Esophagus squamous epithelium (tissue), 5 donors: ENCODE results near the gene CCM2. TPM values are rescaled to one million over a fixed set of nuclear protein-coding genes. Genes with fewer than 3 reads are reported as not detected.

Source experiments
- DNase-seq: peaks from one replicate; lab custom pipeline; 2025; lab: John Stamatoyannopoulos, UW
- H3K27ac ChIP-seq, 4 donors: fragments of 200-600 bp; sonication (generic); one replicate each; pipeline ENCODE4 v1.5.1; 2016 to 2019; ENCODE audit warnings: mild to moderate bottlenecking in 1 of 4
- H3K27me3 ChIP-seq, 4 donors: fragments of 200-600 bp; sonication (generic); 1 replicate in 3 of 4; 2 replicates in 1 of 4; pipeline versions ENCODE4 v1.5.1 to v1.6.0; 2017 to 2021; ENCODE audit warnings: antibody characterized with exemption in 1 of 4
- H3K36me3 ChIP-seq, 3 donors: fragments of 200-600 bp; sonication (generic); one replicate each; pipeline ENCODE4 v1.5.1; 2016 to 2019
- H3K4me1 ChIP-seq, 3 donors: fragments of 200-600 bp; sonication (generic); one replicate each; pipeline ENCODE4 v1.5.1; 2017 to 2019
- H3K4me3 ChIP-seq, 4 donors: fragments of 200-600 bp; sonication (generic); 1 replicate in 3 of 4; 2 replicates in 1 of 4; pipeline ENCODE4 v1.5.1; 2016 to 2019; ENCODE audit warnings: mild to moderate bottlenecking in 2 of 4, moderate library complexity in 1 of 4
- H3K9me3 ChIP-seq, 3 donors: fragments of 200-600 bp; sonication (generic); one replicate each; pipeline ENCODE4 v1.5.1; 2016 to 2019
- CTCF ChIP-seq, 6 experiments: fragments of 450-650 bp in 4 of 6; fragments of 200-600 bp in 2 of 6; sonication (generic) in 2 of 6; IDR thresholded peaks; one replicate each; pipeline ENCODE4 v1.5.1; 2016 to 2019; ENCODE audit warnings: antibody characterized with exemption in 6 of 6, mild to moderate bottlenecking in 4 of 6, moderate library complexity in 4 of 6
- POLR2A ChIP-seq, 4 donors: fragments of 450-650 bp; IDR thresholded peaks; one replicate each; pipeline ENCODE4 v1.6.1; 2017; ENCODE audit warnings: antibody characterized with exemption in 4 of 4, mild to moderate bottlenecking in 4 of 4, moderate library complexity in 3 of 4
- WGBS, 2 donors: methylation state at CpG; one replicate each; pipeline ENCODE4 v1.1.5; 2018; 5-methylcytosine and 5-hydroxymethylcytosine counted together
- intact Hi-C: fragments of 100-400 bp; cut with DNase I; formaldehyde crosslinking; loops from one replicate; pipeline ENCODE4 v1.15.0; 2022
- total RNA-seq, 4 donors: library from RNA; depleted of rRNA; stranded (reverse); fragments of >200 nt; gene quantifications; one replicate each; pipeline ENCODE4 v1.1.0, GENCODE V29; 2016
- donor health status: DM: yes; HTN: yes; CAD: no.

Gene CCM2
- total RNA-seq, 4 donors from 2014 or later: 20.0 to 36.3 (median 24.9) TPM

- intact Hi-C loops: no loop called here
- peak overlapping the region; percentile 56 to 78 (median 62) for H3K4me3 ChIP-seq
- H3K4me1 ChIP-seq: peaks cover 24 to 64% (median 29%) of the 10 kb centered on the region in 3 donors
- peak overlapping the region; percentile 92 to 96 (median 94) for H3K27ac ChIP-seq
- WGBS, 2 donors: 1% methylated on average over 7 of the region's 8 CpGs; no CpG with 5 or more reads in 1 of the 2 donors
- H3K9me3 ChIP-seq: no peaks in the 10 kb centered on the region
- DNase-seq: no peak
- H3K36me3 ChIP-seq: peaks cover 5 to 45% (median 7%) of the 10 kb centered on the region in 3 donors
- H3K27me3 ChIP-seq: no peaks in the 10 kb centered on the region
- no peak for TF ChIP-seq POLR2A (IDR thresholded peaks at IDR 0.05)
- no peak for TF ChIP-seq CTCF (IDR thresholded peaks at IDR 0.05)
Observed at GRCh38 chr7:44985900-44986217, 14.1 kb upstream of the CCM2 start.

- no peaks in the 10 kb centered on the region for H3K27me3 ChIP-seq
- peak overlapping the region; percentile 92 to 96 (median 94) for H3K27ac ChIP-seq
- DNase-seq: peak; percentile 72
- H3K36me3 ChIP-seq: peaks cover 5 to 41% (median 7%) of the 10 kb centered on the region in 3 donors
- TF ChIP-seq CTCF (IDR thresholded peaks at IDR 0.05) (peak in 1 of 6 experiments; percentile 14), POLR2A (IDR thresholded peaks at IDR 0.05) (peak in 3 of 4 donors; percentile 79 to 97 (median 91))
- no peaks in the 10 kb centered on the region for H3K9me3 ChIP-seq
- peaks cover 19 to 64% (median 24%) of the 10 kb centered on the region in 3 donors for H3K4me1 ChIP-seq
- peak overlapping the region; percentile 56 to 78 (median 62) for H3K4me3 ChIP-seq
- intact Hi-C loops: no loop called here
- 1 to 2% methylated on average over 11 to 43 of the region's 68 CpGs for WGBS, 2 donors
Observed at GRCh38 chr7:44986218-44987053, 13.6 kb upstream of the CCM2 start.

GRCh38 chr7:44987457-44987856 lies 12.5 kb upstream of the CCM2 start:
- intact Hi-C loops: no loop called here
- Histone ChIP-seq H3K9me3 (no peaks in the 10 kb centered on the region), H3K4me3 (peak overlapping the region in 2 of 4 donors; percentile 63 to 78), H3K4me1 (peaks cover 19 to 59% (median 20%) of the 10 kb centered on the region in 3 donors), H3K36me3 (peaks cover 5 to 30% (median 7%) of the 10 kb centered on the region in 3 donors), H3K27me3 (no peaks in the 10 kb centered on the region), H3K27ac (peak overlapping the region in 3 of 4 donors; percentile 92 to 96 (median 95))
- TF ChIP-seq CTCF (IDR thresholded peaks at IDR 0.05) (no peak), POLR2A (IDR thresholded peaks at IDR 0.05) (no peak)
- no peak for DNase-seq
- 89 to 97% methylated on average over 7 of the region's 7 CpGs for WGBS, 2 donors

- H3K4me3 ChIP-seq: no peak overlapping the region
- intact Hi-C loops: no loop called here
- WGBS, 2 donors: 74 to 79% methylated on average over 5 to 10 of the region's 10 CpGs
- DNase-seq: no peak
- H3K27ac ChIP-seq: peak overlapping the region in 1 of 4 donors; percentile 95
- no peak for TF ChIP-seq POLR2A (IDR thresholded peaks at IDR 0.05)
- no peak for TF ChIP-seq CTCF (IDR thresholded peaks at IDR 0.05)
- no peaks in the 10 kb centered on the region for H3K9me3 ChIP-seq
- H3K36me3 ChIP-seq: peaks cover 4 to 25% (median 5%) of the 10 kb centered on the region in 3 donors
- no peaks in the 10 kb centered on the region for H3K27me3 ChIP-seq
- H3K4me1 ChIP-seq: peaks cover 19 to 59% (median 20%) of the 10 kb centered on the region in 3 donors
Observed at GRCh38 chr7:44987996-44988395, 12.0 kb upstream of the CCM2 start.

- DNase-seq: no peak
Observed at GRCh38 chr7:44988701-44989100, 11.3 kb upstream of the CCM2 start.

More at GRCh38 chr7:44988701-44989100, 11.3 kb upstream of the CCM2 start:
- no peaks in the 10 kb centered on the region for H3K27me3 ChIP-seq
- H3K36me3 ChIP-seq: peaks cover 0 to 18% (median 5%) of the 10 kb centered on the region in 3 donors
- no peak overlapping the region for H3K4me3 ChIP-seq
- no peak overlapping the region for H3K27ac ChIP-seq
- TF ChIP-seq CTCF (IDR thresholded peaks at IDR 0.05) (no peak), POLR2A (IDR thresholded peaks at IDR 0.05) (no peak)
- no peaks in the 10 kb centered on the region for H3K9me3 ChIP-seq
- WGBS, 2 donors: 71 to 72% methylated on average over 3 to 4 of the region's 4 CpGs
- peaks cover 19 to 53% (median 20%) of the 10 kb centered on the region in 3 donors for H3K4me1 ChIP-seq
- intact Hi-C loops: no loop called here
